Measurements from ENCODE around the gene MMS22L. TPM values are rescaled to one million over a fixed set of nuclear protein-coding genes. Genes with fewer than 3 reads are reported as not detected.

The MMS22L gene
- total and polyA plus RNA-seq, 10 of the 15 experiments (the other 5 are each of a cell fraction or from before 2014, with no cell fraction given), result 5.0 to 33.9 (median 18.7) TPM

- TF ChIP-seq RAD51 (IDR thresholded peaks at IDR 0.05) (no peak), RAD21 (IDR thresholded peaks at IDR 0.05; ENCODE audit: insufficient read depth, low read depth, low read length) (no peak), NFIC (IDR thresholded peaks at IDR 0.05; ENCODE audit: low read depth, low read length) (no peak), JUND (IDR thresholded peaks at IDR 0.05; ENCODE audit: low read depth, low read length) (no peak), HDGF (IDR thresholded peaks at IDR 0.05) (no peak), HDAC6 (IDR thresholded peaks at IDR 0.05; ENCODE audit: unreplicated experiment) (no peak), NBN (IDR thresholded peaks at IDR 0.05) (no peak), SMAD1 (IDR thresholded peaks at IDR 0.05; ENCODE audit: low read depth, partially characterized antibody) (no peak)
Observed at GRCh38 chr6:97198046-97198565, 84.9 kb downstream of the MMS22L start (continued).

- WGBS (ENCODE audit: insufficient coverage, insufficient replicate concordance, low lambda C conversion rate, missing lambda C conversion rate), result 100% methylated on average over 1 of the region's 1 CpG
- CTCF ChIA-PET, result interaction anchor here (0.5 kb wide), 1 partner anchor 118 kb away, joined by 3 read pairs; no protein-coding TSS in a partner anchor
- in situ Hi-C loops (cut with MboI) (no loop called here), intact Hi-C loops (cut with micrococcal nuclease; ENCODE audit: unreplicated experiment) (no loop called here)
- TF ChIP-seq PAX8 (IDR thresholded peaks at IDR 0.05) (no peak), ZNF217 (IDR thresholded peaks at IDR 0.05) (no peak), RB1 (IDR thresholded peaks at IDR 0.05; ENCODE audit: borderline replicate concordance) (no peak), USF2 (IDR thresholded peaks at IDR 0.05; ENCODE audit: borderline replicate concordance, low read depth, low read length) (no peak), ZBTB4 (CRISPR knock-in tag; IDR thresholded peaks at IDR 0.05) (no peak), CHD4 (IDR thresholded peaks at IDR 0.05) (no peak), NR2C2 (IDR thresholded peaks at IDR 0.05; ENCODE audit: borderline replicate concordance, control insufficient read depth, insufficient read length, low read depth) (no peak), CEBPB (IDR thresholded peaks at IDR 0.05; ENCODE audit: borderline replicate concordance in 1 of 2, low read depth in 2 of 2, low read length in 2 of 2) (no peak), GABPA (IDR thresholded peaks at IDR 0.05; ENCODE audit: low read depth) (no peak), GATAD2B (conservative IDR thresholded peaks at IDR 0.05; ENCODE audit: low read depth) (no peak), POLR2AphosphoS2 (IDR thresholded peaks at IDR 0.05; ENCODE audit: low read depth, low read length) (no peak), ZBED1 (IDR thresholded peaks at IDR 0.05; ENCODE audit: borderline replicate concordance) (no peak), MEF2B (IDR thresholded peaks at IDR 0.05; ENCODE audit: partially characterized antibody, poor library complexity, severe bottlenecking) (no peak), SRF (IDR thresholded peaks at IDR 0.05; ENCODE audit: low read depth in 2 of 2, low read length in 2 of 2) (no peak)
- RAD21 ChIA-PET (ENCODE audit: unreplicated experiment), result no interaction called here
- no peaks in the 10 kb centered on the region; a peak in 1 of 4 replicates for H3K36me3 ChIP-seq (ENCODE audit: control insufficient read depth in 2 of 2, insufficient read depth in 2 of 2, low read length in 1 of 2)
- no peaks in the 10 kb centered on the region for H3K4me1 ChIP-seq (ENCODE audit: control insufficient read depth, insufficient read depth, low read length)
- H3K4me3 ChIP-seq, result no peak overlapping the region
- no peaks in the 10 kb centered on the region for H3K27me3 ChIP-seq (replicated peaks in 1 of 2; ENCODE audit: control insufficient read depth in 2 of 2, insufficient read depth in 2 of 2, low read length in 1 of 2)
- SMC1A ChIA-PET (ENCODE audit: uncharacterized antibody, unreplicated experiment), result no interaction called here
- FAIRE-seq (no peak), DNase-seq (ENCODE audit: low read depth, low spot score) (no peak), ATAC-seq (no peak)
- no peak overlapping the region for H2AFZ ChIP-seq (ENCODE audit: control insufficient read depth, low read depth, low read length)
- no peaks in the 10 kb centered on the region for H3K9me3 ChIP-seq (replicated peaks; ENCODE audit: control insufficient read depth, insufficient read depth, low read length)
- no peaks in the 10 kb centered on the region for H3K79me2 ChIP-seq (ENCODE audit: control insufficient read depth, insufficient read depth, low read length)
- no peak overlapping the region for H3K9ac ChIP-seq (ENCODE audit: control insufficient read depth, insufficient read depth, low read length)
- POLR2A ChIA-PET, result no interaction called here
- no peaks in the 10 kb centered on the region for H4K20me1 ChIP-seq (ENCODE audit: control insufficient read depth, insufficient read depth)
- no peak overlapping the region for H3K4me2 ChIP-seq (ENCODE audit: control insufficient read depth, insufficient read depth)
- no TSS peak for BruUV-seq (replicated peaks)
- no peak overlapping the region for H3K27ac ChIP-seq (ENCODE audit: control insufficient read depth, insufficient read depth)
Observed at GRCh38 chr6:97195117-97195516, 87.9 kb downstream of the MMS22L start.
